Measurements from ENCODE around the gene PIGU. TPM values are rescaled to one million over a fixed set of nuclear protein-coding genes. Genes with fewer than 3 reads are reported as not detected.
"Not testable (repeated sequence)": the region's sequence is repeated elsewhere in the genome, so short reads cannot be mapped to it uniquely, and the experiment has no call there.

Gene PIGU
- 10 to 100 TPM; 10.1 to 11.0 TPM for total RNA-seq
- polyA plus RNA-seq, result 10 to 100 TPM in 1 of 2 donors, 1 to 10 TPM in 1; 6.5 to 17.3 TPM
- long read RNA-seq, donor 1, transcript PIGU-201 (12 exons, 1,632 nt), result major isoform, 11 of 19 reads
- long read RNA-seq, donor 1, partial matches to known transcripts, result 1 of 19 reads
- long read RNA-seq, donor 1, other reads (novel, unspliced or antisense), result 7 of 19 reads
- long read RNA-seq, donor 2, partial matches to known transcripts, result 1 of 7 reads
- long read RNA-seq, donor 2, other reads (novel, unspliced or antisense), result 2 of 7 reads

GRCh38 chr20:34676642-34677373 lies at the start of gene PIGU:
PIGU (minus strand) TSS chr20:34677092; CDS start chr20:34677085, 7 bp downstream.
- 0 to 1% methylated on average over 63 to 64 of the region's 64 CpGs for WGBS, 2 donors
- peak within 1 kb of the TSS; percentile 73 to 98 for H3K4me3 ChIP-seq (ENCODE audit: low read length in 2 of 2)
- peak within 1 kb of the TSS in 1 of 2 donors; percentile 49 for H3K27ac ChIP-seq (ENCODE audit: low read depth in 1 of 2, low read length in 2 of 2)
- H3K9me3 ChIP-seq (ENCODE audit: control insufficient read depth, low read length), result no peaks in the 10 kb centered on the region
- ATAC-seq (ENCODE audit: low FRiP score) (peak; percentile 99), DNase-seq (peak; percentile 97 to 99)
- H3K27me3 ChIP-seq (ENCODE audit: control insufficient read depth in 1 of 2, insufficient read depth in 2 of 2, low read length in 1 of 2), result no peaks in the 10 kb centered on the region
- no peaks in the 10 kb centered on the region for H3K36me3 ChIP-seq (ENCODE audit: control insufficient read depth in 1 of 2, insufficient read depth in 2 of 2, low read length in 1 of 2)
- H3K4me1 ChIP-seq (ENCODE audit: control insufficient read depth in 1 of 2, insufficient read depth in 2 of 2, low read length in 2 of 2), result no peaks in the 10 kb centered on the region
- intact Hi-C loops (cut with DNase I), result no loop called here

- no peak for DNase-seq
- 79 to 84% methylated on average over 3 of the region's 3 CpGs for WGBS, 2 donors
- H3K36me3 ChIP-seq (ENCODE audit: control insufficient read depth in 1 of 2, insufficient read depth in 2 of 2, low read length in 1 of 2), result peaks cover 0 to 5% of the 10 kb centered on the region in 2 donors
- no peaks in the 10 kb centered on the region for H3K4me1 ChIP-seq (ENCODE audit: control insufficient read depth in 1 of 2, insufficient read depth in 2 of 2, low read length in 2 of 2)
- no peaks in the 10 kb centered on the region for H3K27me3 ChIP-seq (ENCODE audit: control insufficient read depth in 1 of 2, insufficient read depth in 2 of 2, low read length in 1 of 2)
- no peak for ATAC-seq (ENCODE audit: low FRiP score)
- H3K27ac ChIP-seq (ENCODE audit: low read depth in 1 of 2, low read length in 2 of 2), result no peak overlapping the region
- no peak overlapping the region for H3K4me3 ChIP-seq (ENCODE audit: low read length in 2 of 2)
- intact Hi-C loops (cut with DNase I), result no loop called here
- H3K9me3 ChIP-seq (ENCODE audit: control insufficient read depth, low read length), result no peaks in the 10 kb centered on the region
Measured at GRCh38 chr20:34724172-34724571, 47.3 kb upstream of the PIGU start.

- H3K4me1 ChIP-seq (ENCODE audit: control insufficient read depth in 1 of 2, insufficient read depth in 2 of 2, low read length in 2 of 2); H3K36me3 ChIP-seq (ENCODE audit: control insufficient read depth in 1 of 2, insufficient read depth in 2 of 2, low read length in 1 of 2); H3K4me3 ChIP-seq (ENCODE audit: low read length in 2 of 2); H3K9me3 ChIP-seq (ENCODE audit: control insufficient read depth, low read length); DNase-seq; H3K27ac ChIP-seq (ENCODE audit: low read depth in 1 of 2, low read length in 2 of 2); H3K27me3 ChIP-seq (ENCODE audit: control insufficient read depth in 1 of 2, insufficient read depth in 2 of 2, low read length in 1 of 2); intact Hi-C loops (cut with DNase I); ATAC-seq (ENCODE audit: low FRiP score): not testable (repeated sequence)
- 93 to 95% methylated on average over 3 of the region's 3 CpGs for WGBS, 2 donors
Measured at GRCh38 chr20:34722560-34722959, 45.7 kb upstream of the PIGU start.

- Histone ChIP-seq H3K4me3 (ENCODE audit: low read length in 2 of 2) (no peak overlapping the region), H3K27ac (ENCODE audit: low read depth in 1 of 2, low read length in 2 of 2) (no peak overlapping the region), H3K27me3 (ENCODE audit: control insufficient read depth in 1 of 2, insufficient read depth in 2 of 2, low read length in 1 of 2) (no peaks in the 10 kb centered on the region), H3K4me1 (ENCODE audit: control insufficient read depth in 1 of 2, insufficient read depth in 2 of 2, low read length in 2 of 2) (no peaks in the 10 kb centered on the region), H3K36me3 (ENCODE audit: control insufficient read depth in 1 of 2, insufficient read depth in 2 of 2, low read length in 1 of 2) (peaks cover 0 to 2% of the 10 kb centered on the region in 2 donors), H3K9me3 (ENCODE audit: control insufficient read depth, low read length) (no peaks in the 10 kb centered on the region)
- DNase-seq (no peak), ATAC-seq (ENCODE audit: low FRiP score) (no peak)
- 43 to 51% methylated on average over 2 of the region's 2 CpGs for WGBS, 2 donors
- intact Hi-C loops (cut with DNase I), result no loop called here
Measured at GRCh38 chr20:34720266-34720665, 43.4 kb upstream of the PIGU start.

- H3K4me3 ChIP-seq (ENCODE audit: low read length in 2 of 2); H3K27me3 ChIP-seq (ENCODE audit: control insufficient read depth in 1 of 2, insufficient read depth in 2 of 2, low read length in 1 of 2); DNase-seq; H3K9me3 ChIP-seq (ENCODE audit: control insufficient read depth, low read length); H3K27ac ChIP-seq (ENCODE audit: low read depth in 1 of 2, low read length in 2 of 2); ATAC-seq (ENCODE audit: low FRiP score); intact Hi-C loops (cut with DNase I); H3K36me3 ChIP-seq (ENCODE audit: control insufficient read depth in 1 of 2, insufficient read depth in 2 of 2, low read length in 1 of 2); H3K4me1 ChIP-seq (ENCODE audit: control insufficient read depth in 1 of 2, insufficient read depth in 2 of 2, low read length in 2 of 2): not testable (repeated sequence)
- WGBS, 2 donors, result 94 to 97% methylated on average over 13 of the region's 13 CpGs
Measured at GRCh38 chr20:34719242-34720017, 42.5 kb upstream of the PIGU start.

- H3K36me3 ChIP-seq (ENCODE audit: control insufficient read depth in 1 of 2, insufficient read depth in 2 of 2, low read length in 1 of 2), result no peaks in the 10 kb centered on the region
- ATAC-seq (ENCODE audit: low FRiP score) (no peak), DNase-seq (no peak)
- H3K4me1 ChIP-seq (ENCODE audit: control insufficient read depth in 1 of 2, insufficient read depth in 2 of 2, low read length in 2 of 2), result no peaks in the 10 kb centered on the region
- WGBS, 2 donors, result 87 to 90% methylated on average over 9 of the region's 9 CpGs
- H3K27ac ChIP-seq (ENCODE audit: low read depth in 1 of 2, low read length in 2 of 2), result no peak overlapping the region
- H3K9me3 ChIP-seq (ENCODE audit: control insufficient read depth, low read length), result no peaks in the 10 kb centered on the region
- no peak overlapping the region for H3K4me3 ChIP-seq (ENCODE audit: low read length in 2 of 2)
- H3K27me3 ChIP-seq (ENCODE audit: control insufficient read depth in 1 of 2, insufficient read depth in 2 of 2, low read length in 1 of 2), result no peaks in the 10 kb centered on the region
- intact Hi-C loops (cut with DNase I), result no loop called here
Measured at GRCh38 chr20:34717230-34718095, 40.6 kb upstream of the PIGU start.

GRCh38 chr20:34716921-34717229 lies 40.0 kb upstream of the PIGU start:
- no peak for DNase-seq

GRCh38 chr20:34715384-34715783 lies 38.5 kb upstream of the PIGU start:
- intact Hi-C loops (cut with DNase I), result no loop called here
- no peaks in the 10 kb centered on the region for H3K36me3 ChIP-seq (ENCODE audit: control insufficient read depth in 1 of 2, insufficient read depth in 2 of 2, low read length in 1 of 2)
- WGBS, 2 donors, result 91 to 95% methylated on average over 4 of the region's 4 CpGs

More at GRCh38 chr20:34716921-34717229, 40.0 kb upstream of the PIGU start:
- H3K36me3 ChIP-seq (ENCODE audit: control insufficient read depth in 1 of 2, insufficient read depth in 2 of 2, low read length in 1 of 2), result no peaks in the 10 kb centered on the region
- H3K27ac ChIP-seq (ENCODE audit: low read depth in 1 of 2, low read length in 2 of 2), result no peak overlapping the region
- no peaks in the 10 kb centered on the region for H3K4me1 ChIP-seq (ENCODE audit: control insufficient read depth in 1 of 2, insufficient read depth in 2 of 2, low read length in 2 of 2)
- no peak for ATAC-seq (ENCODE audit: low FRiP score)
- no peak overlapping the region for H3K4me3 ChIP-seq (ENCODE audit: low read length in 2 of 2)
- no peaks in the 10 kb centered on the region for H3K27me3 ChIP-seq (ENCODE audit: control insufficient read depth in 1 of 2, insufficient read depth in 2 of 2, low read length in 1 of 2)
- intact Hi-C loops (cut with DNase I), result no loop called here
- no peaks in the 10 kb centered on the region for H3K9me3 ChIP-seq (ENCODE audit: control insufficient read depth, low read length)
- WGBS, 2 donors, result 96 to 100% methylated on average over 2 of the region's 2 CpGs

More at GRCh38 chr20:34715384-34715783, 38.5 kb upstream of the PIGU start:
- ATAC-seq (ENCODE audit: low FRiP score) (no peak), DNase-seq (no peak)
- H3K27me3 ChIP-seq (ENCODE audit: control insufficient read depth in 1 of 2, insufficient read depth in 2 of 2, low read length in 1 of 2), result no peaks in the 10 kb centered on the region
- no peak overlapping the region for H3K4me3 ChIP-seq (ENCODE audit: low read length in 2 of 2)
- H3K9me3 ChIP-seq (ENCODE audit: control insufficient read depth, low read length), result no peaks in the 10 kb centered on the region
- no peaks in the 10 kb centered on the region for H3K4me1 ChIP-seq (ENCODE audit: control insufficient read depth in 1 of 2, insufficient read depth in 2 of 2, low read length in 2 of 2)
- H3K27ac ChIP-seq (ENCODE audit: low read depth in 1 of 2, low read length in 2 of 2), result no peak overlapping the region

Data from aorta (tissue), 5 donors.